Transverse colon (tissue), 4 donors: Measurements from ENCODE around the gene GRIK4. TPM values are rescaled to one million over a fixed set of nuclear protein-coding genes. Genes with fewer than 3 reads are reported as not detected.

ENCODE experiments used
- DNase-seq: peaks from one replicate; pipeline ENCODE4 v3.0.0-alpha.2; 2019
- H3K27ac ChIP-seq, 4 donors: fragments of 200-600 bp; sonication (generic); 2 replicates each; pipeline ENCODE4 v1.5.1; 2016 to 2018; ENCODE audit warnings: inconsistent platforms in 4 of 4
- H3K27me3 ChIP-seq: fragments of 200-600 bp; sonication (generic); 2 replicates; pipeline ENCODE4 v1.5.1; 2017; ENCODE audit warnings: inconsistent platforms
- H3K36me3 ChIP-seq, 4 donors: fragments of 200-600 bp; sonication (generic); 2 replicates each; pipeline ENCODE4 v1.5.1; 2017 to 2019; ENCODE audit warnings: inconsistent platforms in 4 of 4
- H3K4me1 ChIP-seq, 4 donors: fragments of 200-600 bp; sonication (generic); 2 replicates each; pipeline ENCODE4 v1.5.1; 2017 to 2020; ENCODE audit warnings: inconsistent platforms in 4 of 4
- H3K4me3 ChIP-seq, 4 donors: fragments of 200-600 bp; sonication (generic); 1 replicate in 1 of 4; 2 replicates in 3 of 4; pipeline versions ENCODE4 v1.5.1 to v1.6.1; 2017 to 2019; ENCODE audit warnings: inconsistent platforms in 4 of 4
- H3K9me3 ChIP-seq, 2 donors: fragments of 200-600 bp; sonication (generic); 2 replicates each; pipeline ENCODE4 v1.5.1; 2017 to 2019; ENCODE audit warnings: inconsistent platforms in 2 of 2
- EP300 ChIP-seq: sonication (generic); formaldehyde crosslinking; IDR thresholded peaks from one replicate; pipeline ENCODE4 v1.6.1; 2017; ENCODE audit warnings: antibody characterized with exemption, low read depth
- POLR2A ChIP-seq: fragments of 450-650 bp; IDR thresholded peaks from one replicate; pipeline ENCODE4 v1.6.1; 2016; ENCODE audit warnings: antibody characterized with exemption, mild to moderate bottlenecking, moderate library complexity
- POLR2AphosphoS5 ChIP-seq, 3 donors: sonication (generic); formaldehyde crosslinking; IDR thresholded peaks; one replicate each; pipeline ENCODE4 v1.6.1; 2016; ENCODE audit warnings: antibody characterized with exemption in 3 of 3
- WGBS, 2 donors: methylation state at CpG; one replicate each; pipeline ENCODE4 v1.1.5; 2018; ENCODE audit warnings: low coverage in 1 of 2; 5-methylcytosine and 5-hydroxymethylcytosine counted together
- in situ Hi-C, 4 donors: fragments of 200-750 bp; cut with MboI; loops; one replicate each; pipeline versions ENCODE4 v1.15.0 to v1.15.1; 2017; ENCODE audit warnings: low sequenced_read_pairs in 3 of 4, low pct_ligation_motif_present in 1 of 4, low pct_unique_long_range_greater_than_20kb in 1 of 4
- intact Hi-C: fragments of 100-400 bp; cut with DNase I; formaldehyde crosslinking; loops from one replicate; pipeline ENCODE4 v1.15.1; 2023; ENCODE audit warnings: low total_unique reads
- total RNA-seq, 4 donors: library from RNA; depleted of rRNA; stranded (reverse); fragments of >200 nt; gene quantifications; one replicate each; pipeline ENCODE4 v1.1.0, GENCODE V29; 2016
- TF ChIP-seq, protein P1 (sequence below), 5 experiments: fragments of 200-600 bp in 3 of 5; fragments of 450-650 bp in 2 of 5; sonication (generic) in 3 of 5; IDR thresholded peaks; 1 replicate in 2 of 5; 2 replicates in 3 of 5; pipeline ENCODE4 v1.5.1; 2016 to 2017; ENCODE audit warnings: antibody characterized with exemption in 5 of 5, inconsistent platforms in 3 of 5, mild to moderate bottlenecking in 2 of 5, moderate library complexity in 1 of 5

The GRIK4 gene
- total RNA-seq, 4 donors from 2014 or later, result 2.6 TPM; not detected in 3

GRCh38 chr11:120555433-120555773 is 43.9 kb downstream of the GRIK4 start:
- Histone ChIP-seq H3K4me1 (no peaks in the 10 kb centered on the region), H3K36me3 (no peaks in the 10 kb centered on the region), H3K27me3 (peaks cover 16% of the 10 kb centered on the region), H3K4me3 (no peak overlapping the region), H3K9me3 (no peaks in the 10 kb centered on the region), H3K27ac (no peak overlapping the region)
- no peak for DNase-seq
- in situ Hi-C loops, result no loop called here
- 72% methylated on average over 11 of the region's 11 CpGs; no CpG with 5 or more reads in 1 of the 2 donors for WGBS, 2 donors
- intact Hi-C loops, result no loop called here
- TF ChIP-seq, protein P1, sequence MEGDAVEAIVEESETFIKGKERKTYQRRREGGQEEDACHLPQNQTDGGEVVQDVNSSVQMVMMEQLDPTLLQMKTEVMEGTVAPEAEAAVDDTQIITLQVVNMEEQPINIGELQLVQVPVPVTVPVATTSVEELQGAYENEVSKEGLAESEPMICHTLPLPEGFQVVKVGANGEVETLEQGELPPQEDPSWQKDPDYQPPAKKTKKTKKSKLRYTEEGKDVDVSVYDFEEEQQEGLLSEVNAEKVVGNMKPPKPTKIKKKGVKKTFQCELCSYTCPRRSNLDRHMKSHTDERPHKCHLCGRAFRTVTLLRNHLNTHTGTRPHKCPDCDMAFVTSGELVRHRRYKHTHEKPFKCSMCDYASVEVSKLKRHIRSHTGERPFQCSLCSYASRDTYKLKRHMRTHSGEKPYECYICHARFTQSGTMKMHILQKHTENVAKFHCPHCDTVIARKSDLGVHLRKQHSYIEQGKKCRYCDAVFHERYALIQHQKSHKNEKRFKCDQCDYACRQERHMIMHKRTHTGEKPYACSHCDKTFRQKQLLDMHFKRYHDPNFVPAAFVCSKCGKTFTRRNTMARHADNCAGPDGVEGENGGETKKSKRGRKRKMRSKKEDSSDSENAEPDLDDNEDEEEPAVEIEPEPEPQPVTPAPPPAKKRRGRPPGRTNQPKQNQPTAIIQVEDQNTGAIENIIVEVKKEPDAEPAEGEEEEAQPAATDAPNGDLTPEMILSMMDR (IDR thresholded peaks at IDR 0.05), result no peak
- TF ChIP-seq POLR2AphosphoS5 (IDR thresholded peaks at IDR 0.05) (no peak), EP300 (no peak), POLR2A (no peak)

DNA sequence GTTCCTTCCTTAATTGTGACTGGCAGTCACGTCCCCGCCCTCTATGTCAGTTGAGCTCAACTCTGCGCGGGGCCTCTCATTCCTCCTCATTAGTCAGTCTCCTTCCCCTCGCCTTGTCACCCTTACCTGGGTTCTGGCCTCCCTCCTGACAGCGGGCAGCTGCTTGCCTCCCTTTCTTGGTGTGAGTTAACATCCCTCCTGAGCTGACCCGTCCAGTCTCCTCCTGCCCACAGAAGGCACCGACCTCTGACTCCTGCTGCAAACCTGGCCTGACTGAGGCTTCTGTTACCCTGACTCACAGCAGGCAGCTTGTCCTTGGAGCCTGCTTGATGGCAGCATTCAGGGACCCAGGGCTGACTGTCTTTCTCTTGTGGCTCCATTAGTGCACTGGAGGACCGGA is 45.2 kb downstream of the GRIK4 start:
- Histone ChIP-seq H3K4me1 (no peaks in the 10 kb centered on the region), H3K4me3 (no peak overlapping the region), H3K36me3 (no peaks in the 10 kb centered on the region), H3K9me3 (no peaks in the 10 kb centered on the region), H3K27me3 (peaks cover 20% of the 10 kb centered on the region), H3K27ac (no peak overlapping the region)
- TF ChIP-seq POLR2A (no peak), POLR2AphosphoS5 (IDR thresholded peaks at IDR 0.05) (no peak), EP300 (no peak)
- TF ChIP-seq, protein P1 (IDR thresholded peaks at IDR 0.05), result no peak
- no peak for DNase-seq
- intact Hi-C loops (loop anchor here (1.0 kb wide), 1 partner anchor 18 kb away; no protein-coding TSS in a partner anchor), in situ Hi-C loops (no loop called here)
- 77 to 79% methylated on average over 3 to 9 of the region's 9 CpGs for WGBS, 2 donors

GRCh38 chr11:120558744-120559431 is 47.3 kb downstream of the GRIK4 start:
- TF ChIP-seq, protein P1 (IDR thresholded peaks at IDR 0.05), result no peak
- no peak for TF ChIP-seq EP300
- no peak for TF ChIP-seq POLR2AphosphoS5 (IDR thresholded peaks at IDR 0.05)
- TF ChIP-seq POLR2A, result no peak
- intact Hi-C loops, result no loop called here
- no peaks in the 10 kb centered on the region for H3K4me1 ChIP-seq
- no peaks in the 10 kb centered on the region for H3K36me3 ChIP-seq
- H3K27ac ChIP-seq, result no peak overlapping the region
- peaks cover 35% of the 10 kb centered on the region for H3K27me3 ChIP-seq
- no peak overlapping the region for H3K4me3 ChIP-seq
- 71 to 84% methylated on average over 1 to 8 of the region's 8 CpGs for WGBS, 2 donors
- in situ Hi-C loops, result no loop called here
- H3K9me3 ChIP-seq, result no peaks in the 10 kb centered on the region
- DNase-seq, result no peak

DNA sequence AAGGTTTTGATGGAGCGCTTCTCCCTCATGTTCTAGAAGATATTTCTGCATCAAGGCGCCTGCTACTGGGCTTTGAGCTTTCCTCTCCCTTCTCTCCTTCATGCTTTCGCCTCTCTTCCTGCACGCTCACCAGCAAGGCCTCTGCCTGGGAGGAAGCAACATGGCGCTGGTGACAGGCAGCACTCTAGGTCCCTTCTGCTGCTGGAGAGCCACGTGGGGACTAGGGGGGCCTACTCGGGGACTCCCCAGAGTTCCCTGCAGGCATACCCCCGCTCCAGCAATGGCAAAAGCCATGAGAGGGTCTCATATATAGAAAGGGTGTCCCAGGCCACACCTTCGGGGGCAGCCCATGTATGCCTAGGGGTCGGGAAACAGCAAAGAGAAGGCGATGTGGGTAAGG is 49.7 kb downstream of the GRIK4 start:
- no peaks in the 10 kb centered on the region for H3K36me3 ChIP-seq
- intact Hi-C loops (no loop called here), in situ Hi-C loops (no loop called here)
- no peak overlapping the region for H3K27ac ChIP-seq
- H3K4me3 ChIP-seq, result no peak overlapping the region
- peaks cover 0 to 14% (median 12%) of the 10 kb centered on the region in 4 donors for H3K4me1 ChIP-seq
- peaks cover 55% of the 10 kb centered on the region for H3K27me3 ChIP-seq
- no peaks in the 10 kb centered on the region for H3K9me3 ChIP-seq
- no peak for TF ChIP-seq POLR2AphosphoS5 (IDR thresholded peaks at IDR 0.05)
- TF ChIP-seq POLR2A, result no peak
- TF ChIP-seq EP300, result no peak
- TF ChIP-seq, protein P1 (IDR thresholded peaks at IDR 0.05), result no peak
- DNase-seq, result no peak
- WGBS, 2 donors, result 85 to 100% methylated on average over 1 to 11 of the region's 11 CpGs
